Amniotic epithelial cell (primary cell): Measurements from ENCODE around the gene SCRN2.

ENCODE experiments used
- DNase-seq: peaks from one replicate; pipeline ENCODE4 v3.0.0-alpha.2; 2010; ENCODE audit warnings: low read depth

The SCRN2 gene

GRCh38 chr17:47846716-47847340 lies 5.8 kb upstream of the SCRN2 start:
- no peak for DNase-seq

DNA sequence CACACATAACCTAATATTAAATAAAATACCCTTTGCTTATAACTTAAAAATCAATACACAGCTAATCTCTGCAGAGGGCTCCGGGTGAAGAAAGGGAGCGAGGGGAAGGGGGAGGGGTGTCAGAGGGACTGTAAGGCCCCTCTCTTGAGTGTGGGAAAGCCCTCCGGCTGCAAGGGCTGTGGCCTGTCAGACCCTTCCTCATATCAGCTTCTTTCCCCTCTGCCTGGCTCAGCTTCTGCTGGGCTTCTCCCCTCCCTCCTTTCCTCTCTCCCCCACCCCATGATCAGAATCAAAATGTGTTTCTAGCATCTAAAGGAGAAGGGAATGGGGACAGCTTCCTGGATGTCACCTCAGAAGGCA lies 4.6 kb upstream of the SCRN2 start:
- DNase-seq, result no peak

DNA sequence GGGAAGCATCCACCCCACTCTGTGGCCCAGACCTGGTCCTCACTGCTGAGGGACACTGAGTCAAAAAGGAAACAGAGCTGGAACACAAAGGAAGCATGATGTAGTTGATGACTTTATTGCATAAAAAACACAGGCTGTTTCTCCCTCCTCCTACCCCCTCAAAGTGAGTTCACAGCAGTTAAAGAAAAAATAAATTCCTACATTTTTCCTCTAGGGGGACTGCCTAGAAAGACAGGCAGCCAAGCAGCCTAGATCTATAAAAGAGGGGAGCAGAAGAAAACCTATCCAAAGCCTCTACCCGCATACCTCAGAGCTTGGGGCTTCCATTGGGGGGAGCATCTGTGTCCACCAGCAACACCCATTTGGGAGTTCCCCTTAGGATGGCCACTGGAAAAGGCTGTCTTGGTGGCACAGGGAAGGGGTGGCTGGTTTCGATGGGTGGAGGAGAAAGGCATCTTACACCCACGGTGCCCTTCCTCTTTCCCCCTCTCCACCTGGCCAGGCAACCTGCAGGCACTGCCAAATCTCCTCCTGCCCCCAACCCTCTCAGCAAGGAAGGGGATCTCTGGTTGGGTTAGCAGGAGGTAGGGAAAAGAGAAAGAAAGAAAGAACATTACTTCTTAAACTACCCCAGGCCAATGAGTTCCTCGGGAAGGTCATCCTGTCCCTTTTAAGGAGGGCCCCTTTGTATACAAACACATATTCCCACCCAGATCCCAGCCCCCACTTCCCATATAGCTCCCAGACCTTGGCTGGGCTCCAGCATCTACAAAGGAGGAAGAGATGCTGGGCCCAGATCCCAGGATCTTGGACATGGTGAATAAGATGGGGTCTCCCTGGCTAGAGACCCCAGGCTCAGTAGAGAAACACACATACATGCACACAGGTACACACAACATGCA lies 4.0 kb upstream of the SCRN2 start:
- peak; percentile 70 for DNase-seq

GRCh38 chr17:47844227-47844626 lies 3.2 kb upstream of the SCRN2 start:
- DNase-seq, result peak; percentile 98

GRCh38 chr17:47843391-47843730 lies 2.3 kb upstream of the SCRN2 start:
- DNase-seq, result no peak

DNA sequence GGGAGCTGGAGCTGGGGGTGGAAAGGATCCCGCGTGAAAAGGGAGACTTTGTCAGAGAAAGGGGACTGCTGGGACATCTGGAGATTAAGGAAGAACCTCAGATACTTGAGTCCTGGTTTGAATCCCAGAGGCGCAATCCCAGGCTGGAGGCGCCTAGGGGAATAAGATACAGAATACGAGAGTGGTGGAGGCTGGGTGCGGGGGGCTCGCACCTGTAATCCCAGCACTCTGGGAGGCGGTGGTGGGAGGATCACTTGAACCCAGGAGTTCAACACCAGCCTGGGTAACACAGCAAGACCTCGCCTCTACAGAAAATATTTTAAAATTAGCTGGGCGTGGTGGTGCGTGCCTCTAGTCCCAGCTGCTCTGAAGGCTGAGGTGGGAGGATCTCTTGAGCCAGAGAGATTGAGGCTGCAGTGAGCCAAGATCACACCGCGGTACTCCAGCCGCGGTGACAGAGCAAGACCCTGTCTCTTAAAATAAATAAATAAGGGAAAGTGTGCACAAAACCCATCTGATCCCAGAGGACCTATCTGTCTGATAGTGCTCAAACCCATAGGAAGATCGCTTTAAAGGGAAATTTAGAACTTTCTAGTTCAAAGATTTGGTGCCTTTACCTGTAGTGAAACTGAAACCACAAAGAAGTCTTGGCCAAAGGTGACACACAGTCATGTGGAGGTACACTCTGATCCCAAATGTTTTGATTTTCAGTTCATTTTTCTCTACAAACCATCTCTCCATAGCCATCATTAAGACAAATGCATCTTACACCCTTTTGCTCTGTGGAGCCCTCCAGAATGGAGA lies 617 bp upstream of the SCRN2 start:
- DNase-seq, result no peak

- no peak for DNase-seq
These were observed 902 bp downstream of the SCRN2 start for GRCh38 chr17:47840001-47840741.

- DNase-seq, result no peak
These were observed 2.0 kb downstream of the SCRN2 start for GRCh38 chr17:47839071-47839470.

DNA sequence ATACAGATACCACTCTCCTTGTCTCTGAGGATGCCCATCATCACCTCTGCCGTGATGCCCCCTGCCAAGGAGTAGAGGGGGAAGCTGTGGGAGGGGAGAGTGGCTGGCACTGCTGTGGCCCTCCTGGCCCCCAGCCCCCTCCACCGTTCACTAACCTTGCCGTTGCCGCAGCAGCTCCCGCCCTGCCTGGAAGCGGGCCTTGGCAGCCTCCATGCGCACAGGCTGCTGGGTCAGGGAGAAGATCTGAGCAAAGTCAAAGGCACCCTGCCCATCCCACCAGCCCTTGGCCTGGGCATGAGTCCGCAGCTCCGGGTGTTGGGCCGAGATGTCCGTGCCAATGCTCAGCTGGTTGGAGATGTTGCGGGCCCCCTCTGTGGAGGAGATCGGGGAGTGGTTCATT lies 2.4 kb downstream of the SCRN2 start:
- no peak for DNase-seq

GRCh38 chr17:47837401-47838039 lies 3.6 kb downstream of the SCRN2 start:
- DNase-seq, result no peak

DNA sequence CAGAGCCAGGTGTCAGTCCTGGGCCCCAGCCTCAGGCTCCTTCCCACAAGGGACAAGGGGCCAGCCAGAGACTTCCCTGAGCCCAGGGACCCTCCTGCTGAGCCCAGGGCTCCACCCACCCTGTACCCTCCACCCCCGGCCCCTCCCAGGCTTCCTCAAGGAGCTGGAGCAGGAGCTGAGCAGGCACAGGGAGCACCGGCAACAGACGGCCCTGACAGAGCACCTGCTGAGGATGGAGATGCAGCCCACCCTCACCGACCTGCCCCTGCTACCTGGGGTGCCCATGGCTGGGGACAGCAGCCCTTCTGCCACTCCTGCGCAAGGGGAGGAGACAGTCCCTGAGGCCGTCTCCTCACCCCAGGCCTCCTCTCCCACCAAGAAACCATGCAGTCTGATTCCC lies 4.5 kb downstream of the SCRN2 start:
- no peak for DNase-seq

DNA sequence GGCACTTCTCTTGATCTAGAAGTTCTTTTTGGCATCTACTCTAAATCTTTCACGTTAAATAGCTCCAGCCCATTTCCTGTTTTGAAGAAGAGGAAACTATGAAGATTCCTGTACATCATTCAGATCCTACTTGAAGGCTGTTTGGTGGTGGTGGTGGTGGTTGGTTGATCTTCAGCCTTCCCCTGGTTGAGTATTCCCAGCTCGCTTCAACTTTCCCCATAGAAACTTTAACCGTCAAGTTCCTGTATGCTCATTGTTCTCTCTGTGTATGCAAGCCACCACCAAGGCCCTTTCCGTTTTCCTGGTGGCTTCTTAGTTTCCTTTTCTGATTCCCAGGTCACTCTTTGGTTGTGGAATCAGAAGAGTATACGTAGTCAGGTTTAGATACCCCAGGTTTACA lies 6.3 kb downstream of the SCRN2 start:
- DNase-seq, result no peak

- DNase-seq, result no peak
These were observed 9.1 kb downstream of the SCRN2 start for GRCh38 chr17:47831934-47832327.

DNA sequence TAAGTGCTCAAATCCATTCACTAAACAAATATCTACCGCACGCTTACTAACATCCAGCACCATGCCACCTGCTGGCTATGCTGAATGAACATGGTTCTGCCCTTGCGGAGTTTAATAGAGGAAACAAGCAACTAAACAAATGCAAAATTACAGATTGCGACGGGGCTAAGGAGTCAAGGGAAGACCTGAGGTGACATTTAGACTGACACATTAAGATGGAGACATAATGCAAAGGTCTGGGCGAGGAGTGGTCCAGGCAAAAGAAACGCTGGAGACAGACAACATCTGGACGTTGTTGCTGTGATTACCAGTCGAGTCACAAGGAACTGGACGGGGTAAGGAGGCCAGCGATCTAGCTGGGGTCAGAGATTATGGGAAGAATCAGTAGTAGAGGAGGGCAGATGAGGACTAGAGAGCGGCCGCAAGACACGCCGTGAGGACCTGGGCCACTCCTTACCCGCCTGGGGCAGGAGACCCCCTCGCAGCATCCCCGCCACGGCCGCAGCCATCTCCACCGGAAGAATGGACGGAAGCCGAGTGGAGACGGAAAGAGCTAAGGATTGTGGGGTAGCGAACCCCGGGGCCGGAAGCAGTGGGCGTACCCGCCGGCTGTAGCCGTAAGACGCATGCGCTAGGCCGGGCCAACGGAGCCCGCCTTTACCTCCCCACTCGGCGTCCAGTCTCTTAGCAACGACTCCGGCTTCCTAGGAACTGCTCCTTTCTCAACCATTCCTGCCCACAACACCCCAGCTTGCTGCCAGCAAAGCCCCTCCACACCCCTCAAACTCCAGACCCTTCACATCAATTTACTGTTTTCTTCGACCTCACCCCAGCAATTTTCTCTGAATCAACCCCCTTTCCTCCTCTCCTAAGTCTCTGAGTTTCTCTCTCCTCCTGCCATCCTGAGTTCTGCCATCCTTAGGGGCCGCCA lies 9.8 kb downstream of the SCRN2 start, which contains the start of the genes LRRC46 and MRPL10:
Gene LRRC46, plus strand, starts transcription at position 668 of the 931 bp plus-strand sequence. CDS start 320 bp downstream, outside the sequence.
Gene MRPL10, minus strand, starts transcription at position 539 of the 931 bp plus-strand sequence. Its CDS starts 30 bp downstream, at position 509.
- DNase-seq, result peak; percentile 88

GRCh38 chr17:47830396-47831002 lies 10.6 kb downstream of the SCRN2 start:
- DNase-seq, result no peak

- DNase-seq, result no peak
These were observed 11.2 kb downstream of the SCRN2 start for GRCh38 chr17:47829870-47830269.

GRCh38 chr17:47823519-47823918 lies 17.6 kb downstream of the SCRN2 start:
- no peak for DNase-seq

- DNase-seq, result no peak
These were observed 18.3 kb downstream of the SCRN2 start for GRCh38 chr17:47822785-47823184.

- peak; percentile 71 for DNase-seq
These were observed 19.4 kb downstream of the SCRN2 start, which contains the start of gene OSBPL7 for GRCh38 chr17:47821424-47822391. OSBPL7 (minus strand) TSS chr17:47821794; CDS start chr17:47820278, 1,516 bp downstream.
